ENCODE results near the gene NT5E.

NT5E gene

DNA sequence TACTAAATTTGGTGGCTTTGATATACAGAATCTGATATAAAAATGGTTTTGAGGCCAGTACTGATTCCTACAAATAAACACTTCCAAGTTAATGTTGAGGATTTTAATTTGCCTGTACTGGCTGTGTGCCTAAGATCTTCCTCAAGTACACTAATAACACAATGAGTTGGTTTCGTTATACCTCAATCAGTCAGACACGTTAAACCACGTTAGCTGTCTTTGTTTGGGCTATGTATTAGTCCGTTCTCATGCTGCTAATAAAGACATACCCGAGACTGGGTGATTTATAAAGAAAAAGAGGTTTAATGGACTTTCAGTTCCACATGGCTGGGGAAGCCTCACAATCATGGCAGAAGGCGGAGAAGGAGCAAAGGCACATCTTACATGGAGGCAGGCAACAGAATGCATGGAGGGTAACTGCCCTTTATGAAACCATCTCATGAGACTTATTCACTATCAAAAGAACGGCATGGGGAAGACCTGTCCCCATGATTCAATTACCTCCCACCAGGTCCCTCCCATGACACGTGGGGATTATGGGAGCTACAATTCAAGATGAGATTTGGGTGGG is 46.2 kb downstream of the NT5E start:
- no peaks in the 10 kb centered on the region for H3F3A ChIP-seq (ENCODE audit: low read depth)

DNA sequence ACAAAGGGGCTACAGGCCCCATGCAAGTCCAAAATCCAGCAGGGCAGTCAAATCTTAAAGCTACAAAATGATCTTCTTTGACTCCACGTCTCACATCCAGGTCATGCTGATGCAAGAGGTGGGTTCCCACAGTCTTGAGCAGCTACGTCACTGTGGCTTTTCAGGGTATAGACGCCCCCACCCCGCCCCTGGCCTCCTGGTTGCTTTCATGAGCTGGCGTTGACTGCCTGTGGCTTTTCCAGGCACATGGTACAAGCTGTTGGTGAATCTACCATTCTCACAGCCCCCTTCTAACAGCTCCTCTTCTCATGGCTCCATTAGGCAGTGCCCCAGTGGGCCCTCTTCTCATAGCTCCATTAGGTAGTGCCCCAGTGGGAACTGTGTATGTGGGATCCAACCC is 47.0 kb downstream of the NT5E start:
- Histone ChIP-seq H3K4me3 (ENCODE audit: low read length, poor library complexity, severe bottlenecking) (no peak overlapping the region), H3K79me2 (ENCODE audit: insufficient read depth, low read length) (no peaks in the 10 kb centered on the region), H2AFZ (ENCODE audit: low read length) (no peak overlapping the region), H3K4me2 (ENCODE audit: low read depth, low read length, poor library complexity, severe bottlenecking) (no peak overlapping the region), H3K9me2 (replicated peaks; ENCODE audit: low read depth, low read length) (no peaks in the 10 kb centered on the region), H3K36me3 (ENCODE audit: insufficient read depth, low read length) (no peaks in the 10 kb centered on the region), H4K20me1 (ENCODE audit: insufficient read depth, low read length, poor library complexity, severe bottlenecking) (no peaks in the 10 kb centered on the region), H3K27me3 (ENCODE audit: insufficient read depth, low read length, poor library complexity, severe bottlenecking) (peaks cover 58% of the 10 kb centered on the region), H3F3A (ENCODE audit: low read depth) (no peaks in the 10 kb centered on the region), H3K4me1 (ENCODE audit: insufficient read depth, low read length, poor library complexity, severe bottlenecking) (peaks cover 14% of the 10 kb centered on the region), H3K9ac (ENCODE audit: low read depth, low read length, poor library complexity, severe bottlenecking) (no peak overlapping the region), H3K9me3 (ENCODE audit: insufficient read depth, low read depth, low read length) (peaks cover 5% of the 10 kb centered on the region; the same call in 1 of the 2 replicates)
- TF ChIP-seq EZH2phosphoT487 (IDR thresholded peaks at IDR 0.05; ENCODE audit: borderline replicate concordance) = no peak
- TF ChIP-seq, protein P1, sequence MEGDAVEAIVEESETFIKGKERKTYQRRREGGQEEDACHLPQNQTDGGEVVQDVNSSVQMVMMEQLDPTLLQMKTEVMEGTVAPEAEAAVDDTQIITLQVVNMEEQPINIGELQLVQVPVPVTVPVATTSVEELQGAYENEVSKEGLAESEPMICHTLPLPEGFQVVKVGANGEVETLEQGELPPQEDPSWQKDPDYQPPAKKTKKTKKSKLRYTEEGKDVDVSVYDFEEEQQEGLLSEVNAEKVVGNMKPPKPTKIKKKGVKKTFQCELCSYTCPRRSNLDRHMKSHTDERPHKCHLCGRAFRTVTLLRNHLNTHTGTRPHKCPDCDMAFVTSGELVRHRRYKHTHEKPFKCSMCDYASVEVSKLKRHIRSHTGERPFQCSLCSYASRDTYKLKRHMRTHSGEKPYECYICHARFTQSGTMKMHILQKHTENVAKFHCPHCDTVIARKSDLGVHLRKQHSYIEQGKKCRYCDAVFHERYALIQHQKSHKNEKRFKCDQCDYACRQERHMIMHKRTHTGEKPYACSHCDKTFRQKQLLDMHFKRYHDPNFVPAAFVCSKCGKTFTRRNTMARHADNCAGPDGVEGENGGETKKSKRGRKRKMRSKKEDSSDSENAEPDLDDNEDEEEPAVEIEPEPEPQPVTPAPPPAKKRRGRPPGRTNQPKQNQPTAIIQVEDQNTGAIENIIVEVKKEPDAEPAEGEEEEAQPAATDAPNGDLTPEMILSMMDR (conservative IDR thresholded peaks at IDR 0.05; ENCODE audit: low read length) = no peak

More for the DNA sequence above, 46.2 kb downstream of the NT5E start:
- Histone ChIP-seq H3K4me3 (ENCODE audit: low read length, poor library complexity, severe bottlenecking) (no peak overlapping the region), H3K36me3 (ENCODE audit: insufficient read depth, low read length) (no peaks in the 10 kb centered on the region), H3K9me3 (ENCODE audit: insufficient read depth, low read depth, low read length) (peaks cover 5% of the 10 kb centered on the region; the same call in 1 of the 2 replicates), H3K4me1 (ENCODE audit: insufficient read depth, low read length, poor library complexity, severe bottlenecking) (peaks cover 14% of the 10 kb centered on the region), H4K20me1 (ENCODE audit: insufficient read depth, low read length, poor library complexity, severe bottlenecking) (no peaks in the 10 kb centered on the region), H3K79me2 (ENCODE audit: insufficient read depth, low read length) (no peaks in the 10 kb centered on the region), H3K9me2 (replicated peaks; ENCODE audit: low read depth, low read length) (no peaks in the 10 kb centered on the region), H3K27me3 (ENCODE audit: insufficient read depth, low read length, poor library complexity, severe bottlenecking) (peaks cover 66% of the 10 kb centered on the region), H2AFZ (ENCODE audit: low read length) (no peak overlapping the region), H3K4me2 (ENCODE audit: low read depth, low read length, poor library complexity, severe bottlenecking) (no peak overlapping the region), H3K9ac (ENCODE audit: low read depth, low read length, poor library complexity, severe bottlenecking) (no peak overlapping the region)
- TF ChIP-seq, protein P1 (conservative IDR thresholded peaks at IDR 0.05; ENCODE audit: low read length) = no peak
- no peak for TF ChIP-seq EZH2phosphoT487 (IDR thresholded peaks at IDR 0.05; ENCODE audit: borderline replicate concordance)

DNA sequence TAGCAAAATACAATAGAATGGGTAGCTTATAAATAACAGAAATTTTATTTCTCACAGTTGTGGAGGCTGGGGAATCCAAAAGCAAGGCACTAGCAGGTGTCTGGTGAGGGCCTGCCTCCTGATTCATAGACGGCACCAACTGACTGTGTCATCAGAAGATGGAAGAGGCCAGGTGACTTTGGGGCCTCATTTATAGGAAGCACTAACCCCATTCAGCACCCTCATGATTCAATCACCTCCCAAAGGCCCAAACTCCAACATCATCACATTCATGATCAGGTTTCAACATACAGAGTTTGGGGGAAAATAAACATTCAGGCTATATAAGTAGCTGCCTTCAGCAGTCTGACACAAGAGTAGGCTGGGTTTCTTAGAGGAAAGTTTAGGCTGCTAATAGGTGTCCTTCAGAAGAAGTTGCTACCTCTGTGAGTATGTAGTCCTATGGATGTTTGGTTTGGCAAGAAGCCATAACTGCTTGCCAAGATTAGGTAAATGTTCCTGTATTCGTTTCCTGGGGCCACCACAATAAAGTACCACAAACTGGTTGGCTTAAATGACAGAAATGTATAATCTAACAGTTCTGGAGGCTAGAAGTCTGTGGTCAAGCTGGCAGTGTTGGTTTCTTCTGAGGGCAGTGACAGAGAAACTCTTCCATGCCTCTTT is 48.8 kb downstream of the NT5E start:
- Histone ChIP-seq H3K4me3 (ENCODE audit: low read length, poor library complexity, severe bottlenecking) (no peak overlapping the region), H3K4me2 (ENCODE audit: low read depth, low read length, poor library complexity, severe bottlenecking) (peak overlapping the region; percentile 28), H4K20me1 (ENCODE audit: insufficient read depth, low read length, poor library complexity, severe bottlenecking) (no peaks in the 10 kb centered on the region), H3K9ac (ENCODE audit: low read depth, low read length, poor library complexity, severe bottlenecking) (no peak overlapping the region), H3K79me2 (ENCODE audit: insufficient read depth, low read length) (no peaks in the 10 kb centered on the region), H3K36me3 (ENCODE audit: insufficient read depth, low read length) (no peaks in the 10 kb centered on the region), H3K9me3 (ENCODE audit: insufficient read depth, low read depth, low read length) (peaks cover 5% of the 10 kb centered on the region; the same call in 1 of the 2 replicates), H3K27me3 (ENCODE audit: insufficient read depth, low read length, poor library complexity, severe bottlenecking) (peaks cover 41% of the 10 kb centered on the region), H3K4me1 (ENCODE audit: insufficient read depth, low read length, poor library complexity, severe bottlenecking) (peaks cover 14% of the 10 kb centered on the region), H3K9me2 (replicated peaks; ENCODE audit: low read depth, low read length) (no peaks in the 10 kb centered on the region), H2AFZ (ENCODE audit: low read length) (no peak overlapping the region), H3F3A (ENCODE audit: low read depth) (no peaks in the 10 kb centered on the region)
- peak; percentile 41; the same call in 1 of the 2 replicates for TF ChIP-seq EZH2phosphoT487 (IDR thresholded peaks at IDR 0.05; ENCODE audit: borderline replicate concordance)
- TF ChIP-seq, protein P1 (conservative IDR thresholded peaks at IDR 0.05; ENCODE audit: low read length) = no peak

Data from Loucy (cell line).